ENCODE results near the gene KIAA0825.

KIAA0825 gene

GRCh38 chr5:94154672-94155071 is 463.7 kb downstream of the KIAA0825 start:
- TF ChIP-seq, protein P1, sequence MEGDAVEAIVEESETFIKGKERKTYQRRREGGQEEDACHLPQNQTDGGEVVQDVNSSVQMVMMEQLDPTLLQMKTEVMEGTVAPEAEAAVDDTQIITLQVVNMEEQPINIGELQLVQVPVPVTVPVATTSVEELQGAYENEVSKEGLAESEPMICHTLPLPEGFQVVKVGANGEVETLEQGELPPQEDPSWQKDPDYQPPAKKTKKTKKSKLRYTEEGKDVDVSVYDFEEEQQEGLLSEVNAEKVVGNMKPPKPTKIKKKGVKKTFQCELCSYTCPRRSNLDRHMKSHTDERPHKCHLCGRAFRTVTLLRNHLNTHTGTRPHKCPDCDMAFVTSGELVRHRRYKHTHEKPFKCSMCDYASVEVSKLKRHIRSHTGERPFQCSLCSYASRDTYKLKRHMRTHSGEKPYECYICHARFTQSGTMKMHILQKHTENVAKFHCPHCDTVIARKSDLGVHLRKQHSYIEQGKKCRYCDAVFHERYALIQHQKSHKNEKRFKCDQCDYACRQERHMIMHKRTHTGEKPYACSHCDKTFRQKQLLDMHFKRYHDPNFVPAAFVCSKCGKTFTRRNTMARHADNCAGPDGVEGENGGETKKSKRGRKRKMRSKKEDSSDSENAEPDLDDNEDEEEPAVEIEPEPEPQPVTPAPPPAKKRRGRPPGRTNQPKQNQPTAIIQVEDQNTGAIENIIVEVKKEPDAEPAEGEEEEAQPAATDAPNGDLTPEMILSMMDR (IDR thresholded peaks at IDR 0.05), result no peak

DNA sequence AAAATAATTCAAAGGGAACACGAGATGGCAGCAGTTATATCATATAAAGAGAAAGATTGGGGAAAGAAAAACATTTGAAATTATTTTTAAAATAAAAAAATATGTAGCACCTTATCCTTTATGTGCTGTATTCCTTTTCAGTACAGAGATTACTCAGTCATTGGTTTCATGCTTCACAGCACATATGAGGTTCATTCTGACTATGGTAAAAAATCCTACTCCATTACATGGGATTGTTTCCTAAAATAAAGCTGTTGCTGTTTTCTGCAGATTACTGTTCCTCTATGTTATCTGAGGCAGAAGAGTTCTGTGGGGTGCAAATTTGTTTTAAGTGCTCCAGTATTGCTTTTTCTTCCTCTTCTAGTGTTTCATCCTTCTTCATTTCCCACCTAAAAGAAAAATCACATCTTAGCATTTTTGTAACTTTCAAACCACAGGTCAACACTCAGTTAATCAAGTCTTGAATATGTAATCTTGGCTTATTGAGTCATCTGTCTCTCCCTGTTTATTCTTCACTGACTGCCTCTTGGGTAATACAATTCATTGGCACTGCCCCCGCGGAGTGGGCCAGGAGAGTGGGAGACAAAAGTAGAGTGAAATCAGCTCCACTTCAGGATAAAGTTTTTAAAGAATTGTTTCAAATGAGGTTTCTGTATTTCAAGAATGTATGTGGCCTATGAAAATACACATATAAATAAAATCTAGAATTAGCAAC is 464.5 kb downstream of the KIAA0825 start:
- TF ChIP-seq, protein P1 (IDR thresholded peaks at IDR 0.05), result no peak

GRCh38 chr5:94140300-94140699 is 478.1 kb downstream of the KIAA0825 start:
- TF ChIP-seq, protein P1 (IDR thresholded peaks at IDR 0.05), result no peak

- TF ChIP-seq, protein P1 (IDR thresholded peaks at IDR 0.05), result no peak
Measured at GRCh38 chr5:94130077-94130476, 488.3 kb downstream of the KIAA0825 start.

GRCh38 chr5:94125107-94125506 is 493.3 kb downstream of the KIAA0825 start:
- TF ChIP-seq, protein P1 (IDR thresholded peaks at IDR 0.05), result no peak

DNA sequence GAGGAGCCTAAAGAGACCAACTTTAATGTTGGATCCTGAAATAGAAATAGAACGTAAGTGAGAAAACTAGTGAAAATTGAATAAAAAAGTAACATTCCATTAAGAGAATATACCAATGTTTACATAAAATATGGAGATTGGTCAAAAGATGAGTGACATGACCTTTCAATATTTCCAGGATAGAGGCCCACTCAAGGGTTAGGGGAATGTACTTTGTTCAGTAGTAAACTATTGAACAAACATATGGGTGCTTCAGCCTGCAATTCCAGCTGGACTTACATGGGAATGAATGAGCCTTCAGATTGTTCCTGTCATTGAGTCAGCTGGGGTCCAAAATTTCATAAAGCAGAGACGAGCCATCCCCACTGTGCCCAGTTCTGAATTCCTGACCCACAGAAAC is 505.3 kb downstream of the KIAA0825 start:
- TF ChIP-seq, protein P1 (IDR thresholded peaks at IDR 0.05), result no peak

DNA sequence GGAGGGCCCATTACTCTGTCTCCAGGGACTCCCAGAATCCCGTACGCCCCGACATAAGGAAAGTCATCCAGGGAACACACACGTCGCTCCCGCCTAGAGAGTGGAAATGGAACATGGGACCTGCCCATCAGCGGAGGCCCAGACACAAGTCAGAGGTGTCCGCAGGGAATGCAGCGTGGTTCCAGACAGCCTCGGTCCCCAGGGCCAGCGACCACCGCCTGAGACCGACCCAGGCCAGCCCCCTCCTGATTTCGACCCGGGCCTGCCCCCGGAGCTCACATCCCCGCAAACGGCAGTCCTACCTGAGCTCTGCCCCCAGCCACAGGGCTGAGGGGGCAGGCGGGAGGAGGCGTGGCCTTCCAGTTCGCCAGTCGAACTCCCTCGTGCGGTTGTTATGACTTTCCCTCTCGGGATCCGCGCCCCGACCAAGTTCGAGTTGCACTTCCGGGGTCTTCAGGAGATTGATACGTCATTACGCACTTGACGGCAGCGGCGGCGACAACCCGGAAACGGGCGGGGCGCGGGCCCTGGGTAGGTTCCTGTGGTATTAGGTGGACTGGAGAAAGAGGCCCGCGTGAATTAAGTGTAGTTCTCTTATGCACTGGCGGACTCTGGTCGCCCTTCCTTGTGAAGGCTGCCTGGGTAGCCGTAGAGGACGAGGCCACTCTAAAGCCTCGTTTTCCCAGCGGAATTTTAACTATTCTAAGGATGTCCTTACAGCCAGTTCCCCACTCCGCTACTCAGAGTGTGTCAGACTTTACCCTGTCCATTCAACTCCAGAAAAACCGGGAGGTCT is 507.0 kb downstream of the KIAA0825 start:
- TF ChIP-seq, protein P1 (IDR thresholded peaks at IDR 0.05), result peak; percentile 23; the same call in 1 of the 2 replicates
